HG02678 (cell line): ENCODE results near the gene KCNQ1.

ENCODE experiments used
- ATAC-seq: cut with Tn5 transposase; IDR thresholded peaks from one replicate; pipeline ENCODE4 v1.9.1; 2021; ENCODE audit warnings: mild to moderate bottlenecking, moderate library complexity; ENCODE audit not compliant: unreplicated experiment

KCNQ1 gene

DNA sequence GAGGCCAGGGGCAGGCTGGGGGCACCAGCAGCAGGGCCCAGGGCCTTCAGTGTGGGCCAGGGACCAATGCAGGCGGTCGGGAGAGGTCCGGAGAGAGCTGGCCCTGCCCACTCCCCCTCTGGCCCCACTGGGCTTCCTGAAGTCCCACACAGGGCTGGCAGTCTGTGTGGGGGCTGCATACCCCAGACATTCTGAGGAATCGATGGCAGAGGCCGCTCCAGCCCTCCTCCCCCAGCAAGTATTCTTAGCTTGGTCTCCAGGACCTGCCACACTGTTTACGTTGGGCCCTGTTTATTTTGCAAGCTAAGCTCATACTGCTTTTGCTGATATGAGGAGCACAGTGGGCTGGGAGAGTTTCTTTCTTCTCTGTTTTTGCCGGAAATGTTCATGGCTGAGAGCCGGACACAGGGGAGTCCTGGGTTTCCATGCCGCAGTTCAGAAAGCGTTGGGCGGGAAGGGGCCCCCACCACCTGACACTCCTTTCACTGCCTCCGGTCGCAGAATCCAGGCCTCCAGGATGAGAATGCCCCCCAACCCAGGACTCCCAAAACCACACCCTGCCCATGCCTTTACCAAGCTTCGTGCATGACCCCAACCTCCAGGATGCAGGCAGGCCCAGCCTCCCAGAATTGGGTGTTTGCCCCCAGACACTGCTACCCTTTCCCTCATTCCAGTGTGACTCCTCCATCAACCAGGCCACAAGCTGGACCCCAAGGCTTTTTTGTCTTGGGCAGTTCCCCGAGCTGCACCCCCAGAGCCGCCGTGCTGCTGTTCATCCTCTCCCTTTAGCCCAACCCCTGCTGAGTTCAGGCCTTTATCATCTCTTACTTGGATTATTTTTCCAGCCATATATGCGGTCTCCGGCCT is 336.8 kb downstream of the KCNQ1 start:
- no peak for ATAC-seq

DNA sequence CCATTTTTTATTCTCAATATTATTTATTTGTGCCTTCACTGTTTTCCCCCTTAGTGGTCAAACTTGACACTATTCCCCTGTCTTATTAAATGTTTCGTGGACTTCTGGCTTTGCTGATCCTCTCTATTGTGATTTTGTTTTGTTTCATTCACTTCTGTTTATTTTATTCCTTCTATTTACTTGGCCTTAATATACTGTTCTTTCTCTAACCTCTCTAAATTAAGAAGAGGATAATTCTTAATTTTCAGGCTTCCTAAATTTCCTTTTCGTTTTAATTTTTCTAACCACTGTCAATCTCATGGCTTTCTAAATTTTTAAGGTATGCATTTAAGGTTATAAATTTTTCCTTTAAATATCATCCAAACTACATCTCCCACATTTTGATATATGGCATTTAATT is 338.0 kb downstream of the KCNQ1 start:
- ATAC-seq = no peak

- ATAC-seq = no peak
These were observed 338.8 kb downstream of the KCNQ1 start for GRCh38 chr11:2783536-2784082.

- no peak for ATAC-seq
These were observed 343.0 kb downstream of the KCNQ1 start for GRCh38 chr11:2787816-2788167.

GRCh38 chr11:2788168-2789071 is 343.6 kb downstream of the KCNQ1 start:
- ATAC-seq = no peak

DNA sequence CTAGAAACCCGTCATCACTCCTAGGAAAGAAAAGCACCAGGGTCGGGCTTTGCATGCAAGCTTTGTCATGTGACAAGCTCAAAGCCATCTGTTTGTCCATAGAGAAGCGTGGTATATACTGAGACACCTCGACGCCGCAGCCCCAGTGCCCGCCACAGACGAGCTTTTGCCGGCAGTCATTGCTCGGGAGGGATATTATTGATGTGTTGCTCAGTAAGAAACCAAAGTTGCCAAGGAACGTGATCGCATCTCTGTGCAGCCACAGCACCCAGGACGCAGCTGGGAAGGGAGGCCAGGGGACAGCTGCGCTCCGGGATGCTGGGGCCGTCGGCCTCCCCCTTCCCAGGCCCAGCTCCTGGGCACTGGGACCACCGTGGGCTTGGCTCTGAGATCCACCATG is 344.5 kb downstream of the KCNQ1 start:
- no peak for ATAC-seq

GRCh38 chr11:2789791-2790567 is 345.2 kb downstream of the KCNQ1 start:
- no peak for ATAC-seq

GRCh38 chr11:2790568-2790921 is 345.7 kb downstream of the KCNQ1 start:
- ATAC-seq = no peak

DNA sequence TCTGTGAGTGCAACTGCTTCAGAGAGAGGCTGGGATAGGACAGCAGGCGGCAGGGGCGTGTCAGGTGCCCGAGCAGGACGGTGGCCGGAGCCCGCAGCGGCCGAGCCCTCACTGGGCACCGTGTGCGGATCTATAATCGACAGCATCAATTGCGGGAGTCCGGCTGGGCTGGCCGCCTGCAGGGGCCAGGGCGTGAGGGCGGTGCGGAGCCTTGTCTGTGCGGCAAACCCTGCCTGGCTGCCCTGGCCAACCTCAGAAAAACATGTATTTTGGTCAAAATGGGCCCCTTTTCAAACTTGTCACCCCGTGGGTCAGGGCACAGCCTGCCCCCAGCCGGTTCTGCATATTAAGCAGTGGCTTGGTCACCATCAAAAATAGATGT is 346.3 kb downstream of the KCNQ1 start:
- no peak for ATAC-seq

DNA sequence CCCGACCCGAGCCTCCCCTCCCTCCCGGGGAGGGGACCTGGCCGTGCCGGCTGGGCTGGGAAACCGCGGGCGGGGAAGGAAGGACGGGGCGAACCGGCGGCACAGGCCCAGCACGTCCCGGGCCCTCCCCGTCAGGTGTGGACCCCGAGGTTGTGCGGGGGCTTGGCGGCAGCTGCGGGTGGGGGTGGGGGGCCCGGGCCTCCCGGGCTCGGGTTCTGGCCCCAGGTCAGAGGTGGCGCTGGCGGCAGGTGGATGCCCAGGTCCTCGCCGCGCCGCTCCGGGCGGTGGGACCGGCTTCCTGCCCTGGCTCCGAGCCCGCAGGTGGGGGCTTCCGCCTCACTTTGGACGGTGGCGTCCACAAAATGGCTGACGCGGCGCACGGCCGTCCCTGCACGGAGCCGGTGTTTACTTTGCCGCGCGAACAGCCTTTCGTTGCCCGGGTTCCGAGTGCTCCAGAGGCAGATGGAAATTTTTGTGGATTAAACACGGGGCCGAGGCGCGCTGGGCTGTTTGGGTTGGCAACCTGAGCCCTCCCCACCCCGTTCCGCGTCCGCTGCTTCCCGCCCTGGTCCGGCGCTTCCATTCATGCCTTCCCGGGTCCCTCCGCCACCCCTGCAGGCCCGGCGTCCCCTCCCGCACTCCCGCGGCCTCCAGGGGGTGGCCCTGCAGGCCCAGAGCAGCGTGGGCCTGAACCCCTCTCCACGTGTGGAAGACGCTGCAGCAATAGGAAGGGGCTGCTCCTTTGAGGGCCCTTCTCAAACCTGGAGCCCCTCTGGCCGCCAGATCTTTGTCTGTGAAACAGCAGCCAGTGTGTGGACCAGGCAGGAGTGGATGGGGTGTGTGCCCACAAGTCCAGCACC is 346.9 kb downstream of the KCNQ1 start:
- ATAC-seq = no peak

DNA sequence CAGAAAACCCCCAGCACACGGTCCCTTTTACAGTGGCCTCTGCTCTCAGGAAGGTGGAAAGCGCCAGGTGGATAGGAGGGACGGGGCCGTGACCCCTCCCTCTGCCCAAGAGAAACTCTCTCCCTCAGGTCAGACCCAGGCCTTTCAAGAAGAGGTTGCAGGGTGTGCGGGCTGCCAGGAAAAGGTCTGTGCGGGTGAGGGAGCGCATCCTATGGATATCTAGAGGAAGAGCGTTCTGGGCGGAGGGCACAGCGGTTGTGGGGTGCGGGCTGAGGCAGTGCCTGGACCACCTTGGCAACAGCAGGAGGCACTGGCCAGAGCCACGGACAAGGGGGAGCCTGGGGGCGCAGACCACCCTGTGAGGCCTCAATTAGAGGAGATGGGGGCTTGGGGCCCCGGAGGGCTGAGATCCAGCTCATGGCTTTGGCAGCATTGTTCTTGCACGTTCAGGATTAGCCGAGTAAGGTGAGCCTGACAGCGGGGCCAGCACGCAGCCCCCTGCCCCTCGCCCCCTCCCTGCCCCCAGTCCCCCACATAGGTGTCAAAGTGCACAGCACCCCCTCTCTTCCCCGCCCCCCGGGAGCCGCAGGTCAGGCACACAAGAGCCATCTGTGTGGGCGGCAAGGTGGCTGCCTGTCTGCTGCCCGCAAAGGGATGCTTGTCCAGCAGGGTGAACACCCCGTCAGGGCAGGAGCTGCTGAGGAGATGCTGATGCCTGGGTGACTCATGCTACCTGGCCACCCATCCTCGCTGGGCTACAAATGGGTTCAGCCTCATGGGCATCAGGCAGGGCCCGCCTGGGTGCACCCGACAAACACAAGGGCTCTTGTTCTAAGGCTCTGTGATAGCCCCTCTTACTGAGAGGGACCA is 347.8 kb downstream of the KCNQ1 start:
- no peak for ATAC-seq

GRCh38 chr11:2793701-2794045 is 348.9 kb downstream of the KCNQ1 start:
- ATAC-seq = no peak

- no peak for ATAC-seq
These were observed 349.5 kb downstream of the KCNQ1 start for GRCh38 chr11:2794046-2794967.

DNA sequence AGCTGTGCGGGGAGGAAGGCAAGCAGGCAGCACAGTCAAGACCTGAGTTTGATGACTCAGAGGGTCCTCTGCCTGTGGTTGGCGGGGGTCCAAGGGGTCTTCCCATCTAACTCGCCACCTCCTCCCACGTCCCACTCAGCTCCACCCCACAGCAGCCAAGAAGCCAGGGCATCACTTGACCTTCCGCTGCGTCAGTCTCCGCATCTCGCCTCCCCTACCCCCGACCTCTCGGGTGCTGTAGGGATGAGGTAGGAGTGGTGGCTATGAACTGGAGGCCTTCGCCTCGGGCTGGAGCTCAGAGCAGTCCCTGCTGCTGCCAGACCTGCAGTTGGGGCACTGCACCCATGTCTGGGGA is 350.1 kb downstream of the KCNQ1 start:
- ATAC-seq = no peak

GRCh38 chr11:2795491-2795991 is 350.7 kb downstream of the KCNQ1 start:
- no peak for ATAC-seq

GRCh38 chr11:2796091-2796490 is 351.3 kb downstream of the KCNQ1 start:
- no peak for ATAC-seq

DNA sequence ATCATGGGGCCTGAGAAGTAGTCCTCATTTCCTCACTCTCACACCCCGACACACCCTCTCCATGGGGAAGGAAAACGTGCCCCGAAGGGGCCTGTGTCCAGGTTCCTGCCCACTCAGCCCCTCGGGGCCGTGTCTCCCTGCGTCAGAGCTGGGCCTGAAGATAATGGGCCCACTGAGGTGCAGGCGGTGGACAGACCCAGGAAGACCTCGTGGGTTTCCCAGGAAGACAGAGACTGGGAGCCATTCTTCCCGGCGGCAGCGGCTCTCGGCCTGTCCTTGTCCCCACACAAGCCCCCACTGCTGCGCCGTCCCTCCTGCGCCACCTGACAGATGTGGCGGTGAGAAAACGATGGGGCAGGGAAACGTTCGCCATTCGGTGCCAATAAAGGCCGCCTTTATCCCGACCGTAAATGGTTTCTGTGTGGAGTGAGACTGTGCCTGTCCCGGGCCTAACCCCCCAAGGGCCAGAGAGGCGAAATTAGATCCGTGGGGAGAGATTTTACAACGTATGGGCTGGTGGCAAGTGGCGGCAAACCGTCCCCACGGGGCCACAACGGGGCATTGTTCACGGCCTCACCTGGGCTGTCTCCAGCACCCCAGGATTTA is 351.8 kb downstream of the KCNQ1 start:
- ATAC-seq = no peak
